GM19043 (cell line): ENCODE data around the gene CDK5RAP1.
"Not testable (repeated sequence)": the region's sequence is repeated elsewhere in the genome, so short reads cannot be mapped to it uniquely, and the experiment has no call there.

Experiments
- ATAC-seq: cut with Tn5 transposase; IDR thresholded peaks from one replicate; pipeline ENCODE4 v1.9.1; 2021; ENCODE audit warnings: low read depth; ENCODE audit not compliant: unreplicated experiment

Gene CDK5RAP1

GRCh38 chr20:33401184-33401920 is at the start of gene CDK5RAP1:
TSS of gene CDK5RAP1 (minus strand) at chr20:33401519. CDS start at chr20:33397064, 4,455 bp downstream.
- peak; percentile 83 for ATAC-seq

GRCh38 chr20:33450867-33451266 is 49.5 kb upstream of the CDK5RAP1 start:
- no peak for ATAC-seq

- ATAC-seq, result no peak
These were observed 44.7 kb upstream of the CDK5RAP1 start for GRCh38 chr20:33445881-33446625.

GRCh38 chr20:33444797-33445560 is 43.7 kb upstream of the CDK5RAP1 start:
- ATAC-seq, result no peak

GRCh38 chr20:33443512-33444239 is 42.4 kb upstream of the CDK5RAP1 start, which contains the start of gene SNTA1:
TSS of gene SNTA1 (minus strand) at chr20:33443763. CDS start at chr20:33443620, 143 bp downstream.
- no peak for ATAC-seq

GRCh38 chr20:33443006-33443511 is 41.7 kb upstream of the CDK5RAP1 start:
- ATAC-seq, result no peak

GRCh38 chr20:33442136-33443005 is 41.1 kb upstream of the CDK5RAP1 start:
- ATAC-seq, result no peak

- no peak for ATAC-seq
These were observed 40.0 kb upstream of the CDK5RAP1 start for GRCh38 chr20:33441142-33441955.

GRCh38 chr20:33440562-33440961 is 39.2 kb upstream of the CDK5RAP1 start:
- ATAC-seq, result not testable (repeated sequence)

- ATAC-seq, result no peak
These were observed 37.2 kb upstream of the CDK5RAP1 start for GRCh38 chr20:33438481-33438880.

GRCh38 chr20:33437141-33437911 is 36.0 kb upstream of the CDK5RAP1 start:
- ATAC-seq, result no peak

GRCh38 chr20:33434434-33434833 is 33.1 kb upstream of the CDK5RAP1 start:
- no peak for ATAC-seq

GRCh38 chr20:33433465-33434234 is 32.3 kb upstream of the CDK5RAP1 start:
- ATAC-seq, result no peak

- ATAC-seq, result no peak
These were observed 30.6 kb upstream of the CDK5RAP1 start for GRCh38 chr20:33431797-33432381.

- ATAC-seq, result not testable (repeated sequence)
These were observed 22.6 kb upstream of the CDK5RAP1 start for GRCh38 chr20:33423875-33424274.

- ATAC-seq, result no peak
These were observed 22.0 kb upstream of the CDK5RAP1 start for GRCh38 chr20:33423141-33423834.
